ENCODE data around the gene PMM2.

PMM2 gene

DNA sequence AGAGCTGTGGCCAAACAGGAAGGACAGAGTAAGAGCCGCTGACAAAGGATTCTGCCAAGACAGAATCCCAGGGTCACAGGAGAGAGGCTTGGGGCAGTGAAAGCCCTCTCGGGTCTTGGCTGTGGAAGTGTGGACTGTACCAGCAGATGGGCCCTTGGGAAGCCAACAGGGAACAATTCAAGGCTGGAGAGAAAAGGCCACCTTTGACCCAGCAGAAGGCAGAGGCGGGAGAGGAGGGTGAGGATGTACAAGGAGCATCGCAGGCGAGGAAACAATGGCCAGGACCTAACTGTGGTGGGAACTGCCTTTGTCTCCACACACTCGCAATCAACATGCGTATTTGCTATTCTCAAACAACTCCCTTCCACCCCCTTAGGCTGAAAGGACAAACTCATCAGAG, 55.5 kb downstream of the PMM2 start:
- DNase-seq: no peak

DNA sequence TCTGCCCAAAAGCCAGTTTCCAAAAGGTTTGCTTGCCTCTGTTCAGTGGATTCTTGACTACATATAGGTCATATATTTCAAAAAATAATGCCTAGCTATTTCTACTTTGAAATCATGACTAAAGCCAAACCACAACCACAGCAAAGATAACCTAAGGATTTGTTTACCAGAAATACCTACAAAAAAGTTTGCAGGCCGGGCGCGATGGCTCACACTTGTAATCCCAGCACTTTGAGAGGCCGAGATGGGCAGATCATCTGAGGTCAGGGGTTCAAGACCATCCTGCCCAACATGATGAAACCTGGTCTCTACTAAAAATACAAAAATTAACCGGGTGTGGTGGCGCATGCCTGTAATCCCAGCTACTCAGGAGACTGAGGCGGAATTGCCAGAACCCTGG, 56.0 kb downstream of the PMM2 start:
- no peak for DNase-seq

DNA sequence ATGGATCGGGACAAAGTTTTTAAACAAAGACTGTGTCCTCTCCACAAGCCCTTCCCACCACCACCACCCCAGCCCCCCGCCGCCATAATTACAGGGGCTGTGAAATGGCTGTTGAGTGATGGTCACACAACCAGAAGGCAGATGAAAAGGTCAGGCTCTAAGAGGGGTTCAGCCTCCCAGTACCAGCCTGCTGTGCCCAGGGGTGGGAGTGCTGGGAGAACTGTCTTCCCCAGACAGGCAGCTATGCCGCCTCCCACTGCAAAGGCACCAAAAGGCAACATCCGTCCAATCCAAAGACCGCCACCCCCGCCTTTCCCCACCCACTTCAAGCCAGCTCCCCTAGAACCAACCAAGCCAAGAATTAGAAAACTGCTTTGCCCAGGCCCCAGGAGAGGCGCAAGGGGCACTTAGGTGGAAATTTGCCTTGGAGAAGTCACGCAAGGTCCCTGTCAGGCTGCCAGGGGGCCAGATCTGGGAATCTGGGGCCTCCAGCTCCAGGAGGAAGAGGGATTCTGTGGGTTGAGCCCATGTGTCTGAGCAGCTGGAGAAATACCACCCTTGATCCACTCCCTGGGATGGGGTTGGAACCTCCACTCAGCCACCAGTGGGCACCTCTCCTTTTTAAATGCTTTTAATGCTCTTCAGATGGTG, 56.8 kb downstream of the PMM2 start:
- no peak for DNase-seq

DNA sequence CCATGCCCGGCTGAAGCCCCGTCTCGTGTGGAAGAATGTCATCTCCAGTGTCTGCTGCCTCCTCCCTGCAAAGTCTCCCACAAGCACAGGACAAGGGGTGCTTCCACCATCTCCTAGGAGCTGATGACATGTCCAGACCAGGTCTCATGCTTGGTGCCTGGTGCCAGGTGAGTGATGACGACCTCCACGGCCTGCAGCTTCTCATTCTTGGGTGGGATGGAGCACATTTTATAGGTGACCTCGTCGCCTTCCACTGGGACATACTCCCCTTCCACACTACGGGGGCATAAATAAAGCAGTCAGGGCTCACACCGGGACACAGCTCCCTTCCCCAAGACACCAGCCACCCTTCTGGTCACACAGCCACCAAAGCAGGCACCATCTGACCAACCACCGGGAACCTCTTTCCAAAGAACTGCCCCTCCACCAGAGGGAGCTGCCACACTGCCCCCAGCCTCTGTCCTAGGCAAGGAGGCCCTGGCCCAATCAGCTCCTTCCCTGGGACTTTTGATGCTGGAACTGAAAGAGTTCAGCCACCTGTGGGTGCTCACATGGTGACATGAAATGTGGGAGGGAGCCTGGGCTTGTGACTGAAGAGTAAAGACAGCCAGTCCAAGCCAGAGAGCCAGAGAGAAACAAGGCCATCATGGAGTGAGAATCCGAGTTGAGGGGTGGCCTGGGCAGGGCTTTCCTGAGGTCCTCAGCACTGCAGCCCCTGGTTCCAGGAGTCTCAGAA, 57.6 kb downstream of the PMM2 start:
- no peak for DNase-seq

DNA sequence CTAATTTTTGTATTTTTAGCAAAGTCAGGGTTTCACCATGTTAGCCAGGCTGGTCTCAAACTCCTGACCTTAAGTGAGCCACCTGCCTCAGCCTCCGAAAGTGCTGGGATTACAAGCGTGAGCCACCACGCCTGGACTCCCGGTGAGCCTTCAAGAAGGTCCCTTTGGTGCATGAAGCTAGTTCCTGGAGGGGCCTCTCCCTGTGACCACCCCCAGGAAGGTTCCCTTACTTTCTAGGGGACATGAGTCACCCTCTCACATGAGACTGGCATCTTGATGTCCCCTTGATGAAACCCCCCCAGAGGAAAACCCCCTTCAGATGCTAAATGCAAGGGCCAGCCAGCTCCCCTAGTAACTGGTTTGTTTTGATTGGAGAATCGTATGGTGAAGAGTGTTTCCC, 58.3 kb downstream of the PMM2 start:
- no peak for DNase-seq

DNA sequence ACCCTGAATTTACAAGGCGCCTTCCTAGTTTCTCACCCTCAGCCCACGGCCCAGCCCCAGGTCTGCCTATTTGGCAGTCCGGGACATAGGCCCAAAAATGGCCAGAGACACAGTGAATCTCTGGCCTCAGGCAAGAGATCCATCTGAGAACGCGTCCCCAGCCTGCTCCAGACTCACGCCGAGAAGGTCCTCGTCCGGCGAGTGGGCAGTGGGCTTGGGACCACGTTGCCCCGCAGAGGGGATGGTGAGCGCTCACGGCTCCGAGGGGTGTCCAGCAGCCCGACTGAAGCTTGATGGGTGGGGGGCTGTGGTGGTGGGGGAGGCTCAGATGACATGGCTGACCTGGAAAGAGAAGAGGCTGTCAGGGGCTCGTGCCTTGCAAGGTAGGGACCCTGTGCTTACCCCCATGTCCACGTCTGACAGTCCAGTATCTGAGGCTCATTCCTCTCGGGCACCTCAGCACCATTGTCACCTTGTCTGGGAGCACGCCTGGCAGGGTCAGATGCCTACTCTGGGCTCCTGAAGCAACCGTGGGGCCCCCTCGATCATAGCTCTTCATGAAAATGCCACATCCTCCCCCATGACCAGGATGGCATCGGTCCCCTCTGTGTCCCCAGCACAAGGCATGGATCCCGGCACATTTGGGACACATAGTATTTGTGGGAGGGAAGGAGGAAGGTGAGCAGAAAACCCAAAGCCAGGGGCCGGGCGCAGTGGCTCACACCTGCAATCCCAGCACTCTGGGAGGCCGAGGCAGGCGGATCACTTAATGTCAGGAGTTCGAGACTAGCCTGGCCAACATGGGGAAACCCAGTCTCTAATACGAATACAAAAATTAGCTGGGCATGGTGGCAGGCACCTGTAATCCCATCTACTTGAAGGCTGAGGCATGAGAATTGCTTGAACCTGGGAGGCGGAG, 61.6 kb downstream of the PMM2 start:
- no peak for DNase-seq

DNA sequence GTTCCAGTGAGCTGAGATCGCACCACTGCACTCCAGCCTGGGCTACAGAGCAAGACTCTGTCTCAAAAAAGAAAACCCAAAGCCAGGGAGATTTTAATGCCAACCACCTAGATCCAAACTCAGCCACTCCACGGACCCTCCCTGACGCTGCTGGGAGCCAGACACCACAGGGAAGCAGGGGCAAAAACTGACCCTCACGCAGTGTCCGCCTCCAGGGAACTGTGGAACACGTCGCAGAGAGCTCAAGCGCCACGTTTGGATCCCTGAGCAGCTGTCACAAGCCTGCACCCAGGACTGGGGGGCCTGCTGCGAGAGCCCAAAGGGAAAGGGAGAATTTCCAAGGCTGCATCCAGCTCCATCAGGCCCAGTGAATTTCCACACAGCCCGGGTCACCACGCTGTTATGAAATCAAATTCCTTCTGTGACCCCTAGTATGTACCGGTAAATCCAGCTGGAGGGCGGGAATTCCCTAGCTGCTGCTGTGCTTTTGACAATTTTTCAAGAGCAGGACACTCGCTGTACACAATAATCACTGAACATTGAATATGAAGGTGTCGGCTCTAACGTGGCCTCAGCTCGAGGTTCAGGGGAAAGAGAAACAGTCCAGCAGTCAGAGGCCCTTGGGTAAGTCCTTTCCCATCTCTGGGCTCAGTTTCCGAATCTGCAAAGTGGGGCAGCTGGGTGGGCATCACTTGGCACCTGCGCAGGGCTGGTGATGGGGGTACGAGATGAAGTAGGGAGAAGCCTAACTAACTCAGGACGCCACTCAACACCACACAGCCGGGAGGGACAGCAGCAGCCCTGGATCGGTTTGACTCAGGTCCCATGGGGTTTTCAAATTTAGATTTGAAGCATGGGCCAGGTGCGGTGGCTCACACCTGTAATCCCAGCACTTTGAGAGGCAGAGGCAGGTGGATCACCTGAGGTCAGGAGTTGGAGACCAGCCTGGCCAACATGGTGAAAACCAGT, 62.6 kb downstream of the PMM2 start:
- no peak for DNase-seq

DNA sequence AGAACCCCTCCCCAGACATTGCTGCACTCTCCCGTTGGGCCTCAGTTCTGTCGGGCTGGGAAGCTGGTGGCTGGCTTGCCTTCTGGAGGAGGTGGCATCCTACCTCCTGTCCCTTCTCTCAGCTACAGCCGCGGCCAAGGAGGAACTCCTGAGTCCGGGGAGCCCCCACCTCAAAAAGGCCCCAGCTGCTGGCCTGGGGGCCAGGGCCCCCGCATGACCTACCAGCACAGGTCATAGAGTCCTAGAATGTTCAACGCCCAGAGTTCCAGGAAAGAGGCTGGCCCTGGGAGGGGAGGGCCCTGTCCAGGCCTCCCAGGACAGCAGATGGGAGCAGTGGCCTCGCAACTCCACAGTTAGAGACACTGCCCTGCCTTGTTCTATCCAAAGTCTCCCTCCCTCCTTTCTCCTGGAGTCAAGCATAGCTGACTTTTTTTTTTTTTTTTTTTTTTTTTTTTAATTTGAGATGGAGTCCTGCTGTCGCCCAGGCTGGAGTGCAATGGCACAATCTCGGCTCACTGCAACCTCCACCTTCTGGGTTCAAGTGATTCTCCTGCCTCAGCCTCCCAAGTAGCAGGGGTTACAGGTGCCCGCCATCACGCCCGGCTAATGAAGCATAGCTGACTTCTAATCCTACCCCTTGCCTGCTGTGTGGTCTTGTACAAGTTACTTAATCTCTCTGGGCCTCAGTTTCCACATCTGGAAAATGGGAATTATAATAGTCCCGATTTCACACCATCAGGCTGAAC, 64.1 kb downstream of the PMM2 start:
- no peak for DNase-seq

DNA sequence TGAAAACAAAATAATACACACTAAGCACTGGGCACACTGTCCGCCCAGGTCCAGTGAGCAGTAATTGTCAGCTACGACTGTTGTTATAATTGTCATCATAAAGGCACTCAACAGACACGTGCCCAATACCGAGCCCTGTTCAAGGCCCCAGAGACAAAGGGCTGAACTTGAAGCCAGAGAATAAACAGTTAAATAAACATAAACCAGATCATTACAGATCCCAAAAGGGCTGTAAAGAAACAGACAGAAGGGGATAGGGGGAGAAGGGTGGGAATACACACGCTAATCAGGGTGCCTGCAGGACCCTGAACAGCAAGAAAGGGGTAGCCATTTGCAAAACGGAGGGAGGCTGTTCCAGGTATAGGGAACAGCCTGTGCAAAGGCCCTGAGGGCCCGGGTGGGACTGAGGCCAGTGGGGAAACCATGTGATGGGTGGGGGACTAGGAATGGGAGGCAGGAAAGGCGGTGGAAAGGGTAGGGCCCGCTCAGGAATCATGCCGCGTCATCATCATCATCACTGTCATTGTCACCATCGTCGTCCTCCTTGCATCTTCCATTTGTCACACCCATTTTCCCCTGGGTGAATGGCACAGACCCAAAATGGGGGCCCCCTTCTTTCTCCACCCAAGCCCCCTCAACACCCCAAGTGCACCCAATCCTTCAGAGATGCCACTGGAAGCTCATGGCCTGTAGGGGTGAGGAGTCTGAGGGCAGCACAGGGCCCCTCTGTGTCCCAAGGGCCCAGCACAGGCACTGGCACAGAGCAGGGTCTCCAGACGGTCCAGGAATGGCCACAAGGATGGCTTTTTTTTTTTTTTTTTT, 64.9 kb downstream of the PMM2 start:
- no peak for DNase-seq

DNA sequence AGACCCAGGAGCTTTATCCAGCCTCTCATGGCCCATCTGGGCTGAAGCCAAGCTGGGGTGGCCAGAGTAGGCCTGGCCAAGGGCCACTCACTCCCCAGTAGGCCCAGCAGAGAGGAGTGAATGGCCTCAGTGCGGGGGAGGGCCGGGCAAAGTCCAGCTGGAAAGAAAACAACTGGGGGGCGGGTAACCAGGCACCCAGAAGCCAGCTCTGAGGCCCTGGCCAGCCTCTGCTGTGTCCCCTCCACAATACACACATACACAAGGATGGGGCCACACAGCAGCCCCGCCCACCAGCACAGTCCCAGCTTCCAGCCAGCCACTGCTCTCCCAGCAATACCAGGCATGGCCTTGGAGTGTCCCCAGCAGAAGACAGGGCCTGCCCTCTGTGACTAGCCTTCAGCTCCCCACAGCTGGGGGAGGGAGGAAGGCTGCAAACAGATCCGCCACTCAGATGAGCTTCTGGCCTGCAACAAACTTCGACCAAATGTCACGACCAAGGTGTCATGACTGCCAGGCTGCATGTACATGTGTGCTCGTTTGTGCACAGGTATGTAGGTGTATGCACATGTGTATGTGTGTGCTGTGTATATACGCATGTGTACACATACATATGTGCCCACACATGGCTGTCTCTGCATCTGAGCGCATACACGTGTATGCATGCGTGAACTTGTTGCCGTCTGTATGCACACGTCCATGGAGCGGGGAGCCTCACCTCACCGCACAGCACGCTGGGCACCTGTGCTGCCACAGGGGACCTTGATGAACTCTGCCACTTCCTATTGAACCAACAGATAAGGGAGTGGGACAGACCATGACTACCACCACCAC, 66.2 kb downstream of the PMM2 start:
- no peak for DNase-seq

DNA sequence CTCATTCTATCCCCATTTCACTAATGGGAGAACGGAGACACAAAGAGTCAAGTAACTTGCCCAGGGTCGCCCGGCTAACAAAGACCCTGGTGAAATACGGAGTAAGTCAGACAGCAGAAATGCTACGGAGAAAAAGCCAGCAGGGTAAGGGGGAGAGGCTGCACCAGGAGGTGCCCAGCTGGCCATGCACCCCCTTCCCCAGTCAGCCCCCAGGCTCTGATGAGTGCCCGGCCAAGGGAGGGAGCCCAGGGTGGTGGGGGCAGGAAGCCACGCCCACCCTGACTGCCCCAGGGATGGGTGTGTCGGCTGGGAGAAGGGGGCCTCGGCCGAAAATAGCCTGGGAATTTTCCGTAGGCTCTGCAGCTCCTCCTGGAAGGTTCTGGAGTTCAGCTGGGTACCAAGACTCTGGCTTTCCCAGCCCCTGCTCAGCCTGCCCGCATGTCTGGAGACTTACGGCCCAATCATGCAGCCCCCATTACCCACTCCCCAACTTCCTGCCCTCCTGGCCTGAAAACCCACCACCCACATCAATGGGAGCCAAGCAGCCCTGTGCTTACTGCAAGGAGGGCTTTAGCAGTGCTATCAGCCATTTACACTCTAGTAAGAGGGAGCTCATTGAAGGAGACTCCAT, 67.0 kb downstream of the PMM2 start:
- no peak for DNase-seq

DNA sequence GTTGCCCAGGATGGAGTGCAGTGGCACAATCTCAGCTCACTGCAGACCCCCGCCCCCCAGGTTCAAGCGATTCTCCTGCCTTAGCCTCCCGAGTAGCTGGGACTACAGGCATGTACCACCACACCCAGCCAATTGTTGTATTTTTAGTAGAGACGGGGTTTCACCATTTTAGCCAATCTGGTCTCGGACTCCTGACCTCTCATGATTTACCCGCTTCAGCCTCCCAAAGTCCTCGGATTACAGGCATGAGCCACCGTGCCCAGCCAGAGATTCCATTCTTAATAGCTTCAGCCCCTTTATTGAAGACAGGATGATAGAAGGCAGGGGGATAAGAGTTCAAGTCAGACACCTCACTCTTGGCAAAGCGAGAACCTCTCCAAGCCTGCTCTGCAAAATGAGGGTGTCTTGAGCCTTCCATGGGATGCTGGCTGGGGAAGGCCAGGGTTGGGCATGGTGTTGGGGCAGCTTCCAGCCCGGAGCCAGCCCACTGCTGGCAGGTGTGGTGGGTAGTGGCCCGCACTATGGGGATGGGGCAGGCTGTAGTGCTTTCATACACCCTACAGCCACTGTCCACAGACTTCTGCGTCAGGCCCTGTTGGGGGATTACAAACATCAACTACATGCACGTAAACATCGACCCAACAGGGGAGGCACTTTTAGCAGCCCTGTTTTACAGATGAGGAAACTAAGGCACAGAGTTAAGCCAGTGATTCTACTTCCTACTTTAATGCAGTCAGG, 67.7 kb downstream of the PMM2 start:
- no peak for DNase-seq

DNA sequence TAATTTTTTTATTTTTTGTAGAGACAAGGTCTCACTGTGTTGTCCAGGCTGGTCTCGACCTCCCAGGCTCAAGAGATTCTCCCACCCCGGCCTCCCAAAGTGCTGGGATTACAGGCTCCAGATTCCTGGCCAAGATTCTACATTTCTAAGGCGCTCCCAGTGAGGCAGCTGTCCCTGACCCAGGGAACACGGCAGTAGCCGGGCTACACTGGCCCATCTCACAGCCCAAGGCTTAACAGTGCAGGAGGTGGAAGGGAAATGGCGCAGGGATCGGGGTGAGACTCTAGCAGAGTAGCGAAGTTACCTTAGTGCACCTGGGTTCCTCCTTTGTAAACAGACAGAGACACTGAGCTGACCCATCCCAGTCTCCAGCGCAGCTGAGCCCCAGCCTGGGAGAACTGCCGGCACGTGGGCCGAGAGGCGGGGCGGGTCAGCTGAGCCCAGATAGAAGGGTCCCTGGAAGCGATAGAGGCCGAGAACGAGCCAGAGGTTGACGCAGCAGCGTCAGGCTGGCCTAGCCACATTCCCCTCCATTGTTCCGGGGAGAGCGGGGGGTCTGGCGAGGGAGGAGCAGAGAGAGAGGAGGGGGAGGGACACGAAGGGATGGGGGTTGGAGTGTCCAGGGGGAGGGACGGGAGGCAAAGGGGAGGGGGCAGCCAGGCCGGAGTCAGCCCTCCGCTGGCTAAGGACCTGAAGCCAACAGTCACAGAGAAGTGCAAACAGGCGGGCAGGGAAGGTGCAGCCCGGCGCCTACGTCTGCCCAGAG, 68.7 kb downstream of the PMM2 start:
- DNase-seq: no peak

DNA sequence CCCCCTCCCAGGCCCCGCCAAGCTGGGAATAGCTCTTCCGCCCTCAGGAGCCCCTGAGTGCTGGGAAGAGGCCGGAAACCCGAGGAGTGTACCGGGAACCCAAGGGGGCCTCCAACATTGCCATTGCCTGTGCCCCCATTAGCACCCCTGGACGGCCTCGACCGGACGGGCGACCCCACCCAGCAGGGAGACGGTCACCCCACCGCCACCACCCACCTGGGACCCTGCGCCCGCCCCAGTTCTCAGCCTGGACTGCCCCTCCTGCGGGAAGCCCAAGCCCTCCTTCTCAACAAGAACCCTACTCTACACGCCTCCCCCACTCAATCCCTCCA, 69.2 kb downstream of the PMM2 start:
- DNase-seq: no peak

DNA sequence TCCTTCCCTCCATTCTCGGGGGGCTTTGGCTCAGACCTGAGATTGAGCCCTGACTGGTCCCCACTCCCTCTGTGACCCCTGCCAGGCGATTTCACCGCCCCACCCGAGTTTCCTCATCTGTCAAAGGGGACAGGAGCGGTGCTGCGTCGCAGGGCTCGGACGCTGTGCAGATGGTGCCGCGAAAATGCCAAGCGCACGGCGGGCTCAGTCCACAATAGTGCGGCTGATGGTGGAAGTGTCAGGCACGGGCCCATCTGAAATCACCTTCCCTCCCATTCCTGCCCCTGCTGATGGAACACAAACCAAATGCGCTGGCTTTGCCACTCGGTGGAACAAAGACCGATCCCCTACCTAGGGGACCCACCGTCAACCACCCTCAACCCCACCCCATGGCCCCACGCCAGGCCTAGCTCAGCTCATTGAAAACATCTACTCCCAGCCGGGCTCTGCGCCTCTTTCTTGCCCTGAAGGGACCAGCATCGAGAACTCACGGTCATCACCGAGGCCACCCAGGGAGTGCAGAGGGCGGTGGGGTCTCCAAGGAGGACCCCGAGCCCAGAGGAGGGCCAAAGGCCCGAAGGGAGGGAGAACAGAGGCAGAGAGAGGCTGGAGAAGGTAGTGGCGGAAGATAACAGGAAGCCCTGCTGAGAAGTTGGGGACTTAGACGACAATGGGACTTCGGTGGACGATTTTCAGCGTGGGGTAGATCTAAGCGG, 69.7 kb downstream of the PMM2 start:
- no peak for DNase-seq

DNA sequence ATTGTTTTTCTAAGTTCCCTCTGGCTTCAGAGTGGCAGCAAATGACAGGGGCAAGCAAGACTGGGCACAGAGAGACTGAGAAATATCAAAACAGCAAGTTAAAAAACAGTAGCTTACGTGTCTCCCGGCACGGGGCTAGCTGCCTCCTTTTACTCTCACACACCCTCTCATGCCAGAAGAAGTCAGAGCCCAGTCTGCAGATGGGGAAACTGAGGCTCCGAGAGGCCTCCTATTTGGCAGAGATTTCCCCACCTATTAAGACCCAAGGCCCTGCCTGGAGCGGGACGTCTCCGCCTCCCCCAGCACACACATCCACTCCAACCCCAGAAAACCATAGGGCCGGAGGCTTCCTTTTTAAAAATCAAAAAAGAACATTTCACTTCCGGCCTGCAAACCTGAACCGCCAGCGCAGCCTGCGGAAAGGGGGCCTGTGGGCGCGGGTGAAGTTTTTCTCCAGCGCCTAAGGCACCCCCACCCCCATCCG, 70.3 kb downstream of the PMM2 start:
- DNase-seq: no peak

Measured in NCI-H524 treated with DMSO at 0.1 percent for 48 hours (cell line).